Islet precursor cell (in vitro differentiated cells): Measurements from ENCODE around the gene C1orf74.

Experiments used
- DNase-seq: peaks from one replicate; pipeline ENCODE4 v3.0.0-alpha.2; 2018

The C1orf74 gene

DNA sequence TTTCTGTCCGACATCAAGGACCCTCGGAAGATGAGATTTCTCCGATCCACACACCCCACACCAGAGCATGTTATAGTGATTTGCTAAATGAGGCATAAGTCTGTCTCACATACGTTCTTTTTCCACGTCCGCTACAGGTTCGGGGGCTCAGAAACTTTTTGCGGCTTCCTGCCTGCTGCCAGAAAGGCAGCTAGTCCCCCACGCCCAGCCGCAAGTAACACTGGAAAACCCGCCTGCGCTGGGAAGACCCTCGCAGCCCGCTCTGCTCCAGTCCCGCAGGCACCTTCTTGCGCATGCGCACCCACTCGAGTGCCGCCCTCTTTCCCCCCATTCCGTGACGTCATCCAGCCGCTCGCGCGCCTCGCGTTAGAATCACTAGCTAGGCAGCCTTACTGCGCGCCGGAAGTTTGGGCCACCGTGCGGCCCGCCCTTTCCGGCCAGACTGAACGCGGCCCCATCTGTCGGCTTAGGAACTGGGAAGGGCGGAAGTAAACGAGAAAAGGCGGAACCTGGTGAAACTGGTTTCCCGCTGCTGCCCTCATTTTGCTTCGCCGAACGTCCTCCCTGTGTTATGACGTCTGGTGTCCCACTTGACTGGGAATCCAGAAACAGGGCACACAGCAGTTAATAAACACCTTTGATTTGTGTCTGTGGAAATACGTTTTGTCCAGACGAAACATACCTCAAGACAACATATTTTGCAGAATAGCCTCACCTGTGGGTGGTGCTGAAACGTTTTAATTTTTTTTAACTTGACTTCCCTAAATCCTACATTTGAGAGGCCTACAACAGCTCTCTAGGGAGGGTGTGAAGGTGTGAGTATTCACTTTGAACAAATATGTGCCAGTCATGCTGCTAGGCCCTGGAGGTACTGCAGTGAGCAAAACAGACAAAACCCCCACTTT lies at the start of gene C1orf74:
TSS of gene C1orf74 (minus strand) at position 295 of the 905 bp plus-strand sequence. CDS start 925 bp downstream, outside the sequence.
- peak; percentile 99 for DNase-seq

DNA sequence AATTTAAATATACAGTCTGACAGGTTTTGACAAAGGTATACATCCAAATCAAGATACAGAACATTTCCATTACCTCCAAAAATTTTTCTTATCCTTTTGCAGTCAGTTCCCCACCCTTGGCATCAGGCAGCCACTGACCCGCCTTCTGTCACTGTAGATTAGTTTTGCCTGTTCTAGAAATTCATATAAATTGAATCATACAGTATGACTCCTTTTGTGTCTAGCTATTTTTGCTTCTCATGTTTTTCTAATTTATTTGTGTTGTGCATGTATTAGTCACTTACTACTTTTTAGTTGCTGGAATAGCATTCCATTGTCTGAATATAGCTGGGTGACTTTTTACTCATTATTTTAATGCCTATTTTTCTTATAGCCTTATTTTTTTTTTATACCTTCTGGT lies 47.3 kb upstream of the C1orf74 start:
- DNase-seq = no peak

- no peak for DNase-seq
These were observed 46.4 kb upstream of the C1orf74 start for GRCh38 chr1:209830722-209831121.

DNA sequence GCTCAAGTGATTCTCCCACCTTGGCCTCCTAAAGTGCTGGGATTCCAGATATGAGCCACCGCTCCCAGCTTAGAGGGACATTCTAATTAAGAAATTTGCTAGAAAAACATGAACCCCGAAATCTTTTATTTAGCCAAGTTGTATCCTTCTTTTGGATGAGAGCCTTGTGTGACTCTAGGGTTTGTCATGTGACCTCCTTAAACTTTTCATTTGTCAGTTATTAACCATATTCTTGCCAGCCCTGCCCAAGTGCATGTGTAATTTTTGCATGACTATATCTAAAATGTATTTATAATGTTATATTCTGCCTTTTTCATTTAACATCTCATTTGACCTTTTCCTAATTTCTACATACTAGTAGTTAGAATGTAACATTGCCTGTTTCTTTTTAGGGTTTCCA lies 45.4 kb upstream of the C1orf74 start:
- no peak for DNase-seq

- DNase-seq = peak; percentile 96
These were observed 43.3 kb upstream of the C1orf74 start, which contains the start of gene UTP25 for GRCh38 chr1:209827384-209828262. Gene UTP25 (plus strand): TSS chr1:209827972. CDS start chr1:209828064, 92 bp downstream.

- DNase-seq = no peak
These were observed 41.5 kb upstream of the C1orf74 start for GRCh38 chr1:209825591-209826434.

GRCh38 chr1:209823143-209824041 lies 39.0 kb upstream of the C1orf74 start:
- no peak for DNase-seq

- DNase-seq = no peak
These were observed 38.3 kb upstream of the C1orf74 start for GRCh38 chr1:209822706-209823105.

- DNase-seq = no peak
These were observed 36.6 kb upstream of the C1orf74 start for GRCh38 chr1:209820986-209821385.

DNA sequence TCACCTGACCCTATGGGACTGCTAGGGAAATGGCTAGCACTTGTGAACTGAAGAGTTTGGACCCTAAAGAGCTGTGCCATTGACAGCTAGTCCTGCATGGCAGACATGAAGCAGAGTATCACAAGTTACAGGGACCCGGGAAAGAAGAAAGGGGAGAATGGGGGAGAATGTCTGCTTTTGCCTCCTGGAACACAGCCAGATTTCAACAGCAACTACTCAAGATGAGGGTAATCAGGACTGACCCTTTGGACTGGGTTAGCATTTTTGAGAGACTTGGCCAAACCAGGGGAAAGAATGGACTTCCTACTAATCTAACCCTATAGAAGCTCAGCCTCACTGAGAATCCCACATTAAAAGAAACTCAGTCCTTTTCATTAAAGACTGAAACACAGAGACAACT lies 34.7 kb upstream of the C1orf74 start:
- no peak for DNase-seq

GRCh38 chr1:209817691-209818090 lies 33.3 kb upstream of the C1orf74 start:
- no peak for DNase-seq

GRCh38 chr1:209816923-209817322 lies 32.6 kb upstream of the C1orf74 start:
- no peak for DNase-seq

DNA sequence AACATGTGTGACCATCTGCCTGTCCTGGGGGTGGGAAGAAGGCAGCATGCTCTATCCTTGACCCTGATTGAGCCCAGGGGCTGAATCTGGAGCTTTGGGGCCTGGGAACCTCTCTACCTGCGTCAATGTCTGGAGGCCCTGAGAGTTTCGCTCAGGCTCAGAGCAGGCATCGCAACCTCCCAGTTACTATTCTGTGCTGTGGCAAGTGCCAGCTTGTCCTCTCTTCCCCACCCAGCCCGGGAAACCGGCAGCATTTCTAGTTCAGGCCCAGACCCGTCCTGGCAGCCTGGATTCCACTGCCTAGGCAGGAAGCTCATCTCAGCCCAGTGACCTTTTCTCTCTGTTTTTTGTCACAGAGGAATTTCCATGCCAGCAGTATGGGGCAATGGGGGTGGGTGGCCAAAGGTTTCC lies 31.6 kb upstream of the C1orf74 start:
- peak; percentile 73 for DNase-seq

DNA sequence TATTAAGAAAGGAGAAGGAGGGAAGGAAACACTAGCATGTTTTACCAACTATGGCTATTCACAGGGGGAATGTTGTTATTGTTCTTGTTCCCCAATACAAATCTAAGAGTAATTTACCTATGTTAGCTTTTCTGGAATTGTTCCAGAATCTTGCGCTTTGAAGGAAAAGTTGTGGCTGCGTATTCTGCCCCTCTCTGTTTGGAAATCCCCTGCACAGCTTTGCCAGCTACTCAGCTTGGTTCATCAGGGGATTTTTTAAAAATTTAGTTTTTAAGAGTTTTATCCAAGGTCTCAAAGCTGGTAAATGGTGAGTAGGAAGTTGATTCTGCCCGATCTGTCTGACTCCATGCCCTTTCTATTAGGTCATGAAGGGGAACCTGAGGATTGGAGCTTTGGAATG lies 31.1 kb upstream of the C1orf74 start:
- DNase-seq = no peak

- DNase-seq = no peak
These were observed 29.5 kb upstream of the C1orf74 start for GRCh38 chr1:209813902-209814301.

GRCh38 chr1:209810783-209811182 lies 26.4 kb upstream of the C1orf74 start:
- peak; percentile 69 for DNase-seq

DNA sequence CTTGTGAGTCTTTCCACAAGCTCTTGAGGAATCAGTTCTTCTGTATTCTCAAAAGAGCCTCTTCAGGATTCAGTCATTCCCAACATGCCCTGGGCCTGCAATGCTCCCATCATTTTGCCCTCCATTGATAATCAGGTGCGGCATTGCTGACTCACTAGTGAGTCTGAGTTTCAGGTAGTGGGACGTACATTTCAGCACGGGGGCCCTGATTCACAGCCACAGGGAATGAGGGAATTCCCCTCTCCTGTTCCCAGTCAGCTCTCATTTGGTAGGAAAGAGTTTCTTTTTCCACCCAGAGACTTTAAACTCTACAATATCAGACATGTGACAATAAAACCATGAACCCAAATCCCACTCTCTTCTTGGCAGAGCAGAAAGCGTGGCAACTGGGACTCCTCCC lies 25.3 kb upstream of the C1orf74 start:
- DNase-seq = no peak

DNA sequence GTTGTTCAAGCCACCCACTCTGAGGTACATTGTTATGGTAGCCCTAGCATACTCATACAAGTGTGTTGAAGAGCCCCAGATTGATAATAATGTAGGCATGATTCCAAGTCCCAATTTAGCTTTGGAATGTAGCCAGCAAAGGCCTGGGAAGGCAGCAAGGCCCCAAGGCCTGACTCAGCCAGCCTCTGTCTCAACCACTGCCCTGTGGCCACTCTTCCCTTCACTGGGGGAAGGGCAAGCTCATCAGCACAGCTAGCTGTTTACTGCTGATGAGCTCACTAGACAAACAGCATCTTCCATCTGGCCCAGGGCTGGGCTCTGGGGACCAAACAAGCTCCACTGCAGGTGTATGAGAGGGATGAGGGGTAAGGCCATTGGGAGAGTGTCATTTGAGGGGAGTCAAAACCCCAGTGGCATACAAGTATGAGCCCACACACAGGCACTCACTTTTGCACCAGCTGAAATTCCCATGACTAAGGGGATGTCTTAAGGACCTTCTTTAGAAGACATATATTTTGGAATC lies 23.8 kb upstream of the C1orf74 start:
- peak; percentile 97 for DNase-seq

- DNase-seq = peak; percentile 36
These were observed 23.1 kb upstream of the C1orf74 start for GRCh38 chr1:209807509-209807908.

GRCh38 chr1:209805875-209806760 lies 21.8 kb upstream of the C1orf74 start, which contains the start of gene IRF6:
Gene IRF6 (minus strand): TSS chr1:209806142. CDS start chr1:209801413, 4,729 bp downstream.
- peak; percentile 98 for DNase-seq
